Glutamatergic neuron (in vitro differentiated cells): ENCODE measurements around the gene DRG1. TPM values are rescaled to one million over a fixed set of nuclear protein-coding genes. Genes with fewer than 3 reads are reported as not detected.

Source experiments
- DNase-seq: peaks from one replicate; pipeline ENCODE4 v3.0.0; 2022
- H3K27ac Mint-ChIP-seq: one replicate; pipeline ENCODE4 v1.8.0; 2020; ENCODE audit warnings: mild to moderate bottlenecking, mixed read lengths, inconsistent platforms; ENCODE audit not compliant: unreplicated experiment
- H3K27me3 Mint-ChIP-seq: one replicate; pipeline ENCODE4 v1.8.0; 2020; ENCODE audit warnings: mild to moderate bottlenecking, moderate library complexity, mixed read lengths, inconsistent platforms; ENCODE audit not compliant: unreplicated experiment
- H3K36me3 Mint-ChIP-seq: one replicate; pipeline ENCODE4 v1.8.0; 2020; ENCODE audit warnings: mild to moderate bottlenecking, mixed read lengths, inconsistent platforms; ENCODE audit not compliant: unreplicated experiment
- H3K4me1 Mint-ChIP-seq: one replicate; pipeline ENCODE4 v1.8.0; 2020; ENCODE audit warnings: mild to moderate bottlenecking, low read depth, mixed read lengths, inconsistent platforms; ENCODE audit not compliant: unreplicated experiment
- H3K4me3 Mint-ChIP-seq: one replicate; pipeline ENCODE4 v1.8.0; 2020; ENCODE audit warnings: mild to moderate bottlenecking, mixed read lengths, inconsistent platforms; ENCODE audit not compliant: unreplicated experiment
- H3K9me3 Mint-ChIP-seq: one replicate; pipeline ENCODE4 v1.8.0; 2020; ENCODE audit warnings: mild to moderate bottlenecking, moderate library complexity, mixed read lengths, inconsistent platforms; ENCODE audit not compliant: unreplicated experiment
- CTCF ChIP-seq: fragments of 200-600 bp; sonication (generic); IDR thresholded peaks from one replicate; pipeline ENCODE4 v1.5.0; 2021; ENCODE audit not compliant: partially characterized antibody, unreplicated experiment
- total RNA-seq: library from RNA; stranded (reverse); fragmentation: NEBNext Ultra II Directional; extraction: Animal tissue kit (Norgen Biotek cat#: 25700); gene quantifications from one replicate; pipeline ENCODE4 v1.2.1, GENCODE V29; 2021; ENCODE audit not compliant: unreplicated experiment

Gene DRG1
- total RNA-seq, 1 donor from 2014 or later, result 64.1 TPM

GRCh38 chr22:31441652-31442051 lies 42.2 kb downstream of the DRG1 start:
- Mint-ChIP-seq H3K4me1 (no peaks in the 10 kb centered on the region), H3K9me3 (no peaks in the 10 kb centered on the region), H3K27ac (no peak overlapping the region), H3K27me3 (peaks cover 1% of the 10 kb centered on the region), H3K36me3 (peaks cover 14% of the 10 kb centered on the region), H3K4me3 (no peak overlapping the region)
- no peak for TF ChIP-seq CTCF
- no peak for DNase-seq

GRCh38 chr22:31442768-31443489 lies 43.5 kb downstream of the DRG1 start:
- no peak overlapping the region for H3K4me3 Mint-ChIP-seq
- H3K4me1 Mint-ChIP-seq, result no peaks in the 10 kb centered on the region
- peaks cover 1% of the 10 kb centered on the region for H3K27me3 Mint-ChIP-seq
- H3K9me3 Mint-ChIP-seq, result no peaks in the 10 kb centered on the region
- H3K27ac Mint-ChIP-seq, result no peak overlapping the region
- no peak for DNase-seq
- H3K36me3 Mint-ChIP-seq, result peaks cover 10% of the 10 kb centered on the region
- TF ChIP-seq CTCF, result no peak

- Mint-ChIP-seq H3K4me3 (no peak overlapping the region), H3K27me3 (peaks cover 1% of the 10 kb centered on the region), H3K4me1 (no peaks in the 10 kb centered on the region), H3K9me3 (no peaks in the 10 kb centered on the region), H3K27ac (no peak overlapping the region), H3K36me3 (peaks cover 10% of the 10 kb centered on the region)
- DNase-seq, result no peak
- TF ChIP-seq CTCF, result no peak
These were observed 44.1 kb downstream of the DRG1 start for GRCh38 chr22:31443516-31443915.

- no peak for DNase-seq
- no peak overlapping the region for H3K4me3 Mint-ChIP-seq
- no peaks in the 10 kb centered on the region for H3K4me1 Mint-ChIP-seq
- H3K27ac Mint-ChIP-seq, result no peak overlapping the region
- H3K27me3 Mint-ChIP-seq, result peaks cover 1% of the 10 kb centered on the region
- H3K9me3 Mint-ChIP-seq, result no peaks in the 10 kb centered on the region
- peaks cover 10% of the 10 kb centered on the region for H3K36me3 Mint-ChIP-seq
- TF ChIP-seq CTCF, result no peak
These were observed 46.2 kb downstream of the DRG1 start for GRCh38 chr22:31445642-31446041.

GRCh38 chr22:31446208-31446607 lies 46.8 kb downstream of the DRG1 start:
- no peak for DNase-seq
- no peak for TF ChIP-seq CTCF
- Mint-ChIP-seq H3K4me1 (no peaks in the 10 kb centered on the region), H3K27ac (no peak overlapping the region), H3K9me3 (no peaks in the 10 kb centered on the region), H3K36me3 (peaks cover 10% of the 10 kb centered on the region), H3K4me3 (no peak overlapping the region), H3K27me3 (peaks cover 1% of the 10 kb centered on the region)
